HG03095 (cell line): Measurements from ENCODE around the gene CBX2.

Experiments
- ATAC-seq: cut with Tn5 transposase; IDR thresholded peaks from one replicate; pipeline ENCODE4 v1.9.1; 2021; ENCODE audit warnings: moderate library complexity; ENCODE audit not compliant: unreplicated experiment

The CBX2 gene

GRCh38 chr17:79811011-79811867, 33.3 kb downstream of the CBX2 start:
- no peak for ATAC-seq

GRCh38 chr17:79811868-79812352, 34.0 kb downstream of the CBX2 start:
- no peak for ATAC-seq

GRCh38 chr17:79812353-79813258, 34.7 kb downstream of the CBX2 start:
- no peak for ATAC-seq

GRCh38 chr17:79813297-79814126, 35.6 kb downstream of the CBX2 start:
- ATAC-seq, result no peak

GRCh38 chr17:79814127-79814973, 36.4 kb downstream of the CBX2 start:
- ATAC-seq, result no peak

- ATAC-seq, result no peak
Measured at GRCh38 chr17:79814974-79815835, 37.3 kb downstream of the CBX2 start.

- ATAC-seq, result no peak
Measured at GRCh38 chr17:79815836-79816461, 38.0 kb downstream of the CBX2 start.

- no peak for ATAC-seq
Measured at GRCh38 chr17:79818026-79818758, 40.2 kb downstream of the CBX2 start.

- ATAC-seq, result no peak
Measured at GRCh38 chr17:79819085-79819484, 41.1 kb downstream of the CBX2 start.

- ATAC-seq, result no peak
Measured at GRCh38 chr17:79819534-79820276, 41.8 kb downstream of the CBX2 start.

- no peak for ATAC-seq
Measured at GRCh38 chr17:79820959-79821330, 43.0 kb downstream of the CBX2 start.

- no peak for ATAC-seq
Measured at GRCh38 chr17:79821331-79822095, 43.6 kb downstream of the CBX2 start.

GRCh38 chr17:79822583-79823124, 44.7 kb downstream of the CBX2 start:
- no peak for ATAC-seq

GRCh38 chr17:79824234-79824633, 46.3 kb downstream of the CBX2 start:
- no peak for ATAC-seq

GRCh38 chr17:79824893-79825579, 47.1 kb downstream of the CBX2 start:
- ATAC-seq, result no peak

- no peak for ATAC-seq
Measured at GRCh38 chr17:79825580-79825921, 47.6 kb downstream of the CBX2 start.
